Ishikawa (cell line): ENCODE data around the gene DNAH6.

Source experiments
- CEBPB ChIP-seq: IDR thresholded peaks from 2 replicates; pipeline ENCODE4 v1.6.1; 2012
- CREB1 ChIP-seq: IDR thresholded peaks from 2 replicates; pipeline ENCODE4 v1.6.1; 2012; ENCODE audit warnings: low read depth
- EGR1 ChIP-seq: IDR thresholded peaks from 2 replicates; pipeline ENCODE4 v1.6.1; 2012
- EP300 ChIP-seq: IDR thresholded peaks from 2 replicates; pipeline ENCODE4 v1.6.1; 2012; ENCODE audit warnings: borderline replicate concordance
- FOXM1 ChIP-seq: IDR thresholded peaks from 2 replicates; pipeline ENCODE4 v1.6.1; 2012; ENCODE audit warnings: low read depth, borderline replicate concordance
- NFIC ChIP-seq: IDR thresholded peaks from 2 replicates; pipeline ENCODE4 v1.6.1; 2012
- RAD21 ChIP-seq: IDR thresholded peaks from 2 replicates; pipeline ENCODE4 v1.6.1; 2012; ENCODE audit warnings: low read depth
- TAF1 ChIP-seq: IDR thresholded peaks from 2 replicates; pipeline ENCODE4 v1.6.1; 2012; ENCODE audit warnings: low read depth, mild to moderate bottlenecking
- TCF12 ChIP-seq: IDR thresholded peaks from 2 replicates; pipeline ENCODE4 v1.6.1; 2012; ENCODE audit warnings: low read depth
- TEAD4 ChIP-seq: IDR thresholded peaks from 2 replicates; pipeline ENCODE4 v1.6.1; 2012
- YY1 ChIP-seq: IDR thresholded peaks from 2 replicates; pipeline ENCODE4 v1.6.1; 2012; ENCODE audit warnings: low read depth
- TF ChIP-seq, protein P1 (sequence below): IDR thresholded peaks from 2 replicates; pipeline ENCODE4 v1.6.1; 2012
- TF ChIP-seq, protein P2 (sequence below): IDR thresholded peaks from 2 replicates; pipeline ENCODE4 v1.6.1; 2012; ENCODE audit warnings: low read depth, mild to moderate bottlenecking
- TF ChIP-seq, protein P3 (sequence below): IDR thresholded peaks from 2 replicates; pipeline ENCODE4 v1.6.1; 2012

DNA sequence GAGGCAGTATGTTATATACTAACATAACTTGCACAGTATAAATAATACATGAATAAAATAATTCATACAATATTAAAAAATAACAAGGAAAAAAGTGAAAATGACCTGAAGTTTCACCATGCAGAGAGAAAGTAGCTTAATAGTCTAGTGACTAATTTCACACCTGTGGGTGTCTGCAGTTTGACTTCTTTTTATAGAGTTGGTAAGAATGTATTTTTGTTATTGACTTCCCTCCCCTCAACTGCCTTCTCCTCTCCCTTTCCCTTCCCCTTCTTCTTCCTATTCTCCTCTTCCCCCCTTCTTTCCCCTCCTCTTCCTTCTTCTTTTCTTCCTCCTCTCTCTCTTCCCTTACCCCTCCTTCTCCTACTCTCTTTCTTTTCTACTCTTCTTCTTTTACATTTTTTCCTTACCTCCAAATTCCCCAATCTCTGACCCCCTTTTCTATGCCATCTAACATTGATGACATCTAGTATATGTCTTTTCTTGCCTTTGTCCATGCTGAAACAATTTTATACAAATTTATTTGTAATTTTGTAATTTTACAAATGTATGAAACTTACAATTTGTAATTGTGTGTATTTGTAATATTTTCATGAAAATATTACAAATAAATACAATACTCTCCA, 3.1 kb downstream of the DNAH6 start:
- TF ChIP-seq TAF1 (no peak), CREB1 (no peak), YY1 (no peak), NFIC (no peak), EP300 (no peak), RAD21 (no peak), FOXM1 (no peak), CEBPB (no peak), EGR1 (no peak), TCF12 (no peak), TEAD4 (no peak)
- TF ChIP-seq, protein P1, sequence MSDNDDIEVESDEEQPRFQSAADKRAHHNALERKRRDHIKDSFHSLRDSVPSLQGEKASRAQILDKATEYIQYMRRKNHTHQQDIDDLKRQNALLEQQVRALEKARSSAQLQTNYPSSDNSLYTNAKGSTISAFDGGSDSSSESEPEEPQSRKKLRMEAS: no peak
- TF ChIP-seq, protein P2, sequence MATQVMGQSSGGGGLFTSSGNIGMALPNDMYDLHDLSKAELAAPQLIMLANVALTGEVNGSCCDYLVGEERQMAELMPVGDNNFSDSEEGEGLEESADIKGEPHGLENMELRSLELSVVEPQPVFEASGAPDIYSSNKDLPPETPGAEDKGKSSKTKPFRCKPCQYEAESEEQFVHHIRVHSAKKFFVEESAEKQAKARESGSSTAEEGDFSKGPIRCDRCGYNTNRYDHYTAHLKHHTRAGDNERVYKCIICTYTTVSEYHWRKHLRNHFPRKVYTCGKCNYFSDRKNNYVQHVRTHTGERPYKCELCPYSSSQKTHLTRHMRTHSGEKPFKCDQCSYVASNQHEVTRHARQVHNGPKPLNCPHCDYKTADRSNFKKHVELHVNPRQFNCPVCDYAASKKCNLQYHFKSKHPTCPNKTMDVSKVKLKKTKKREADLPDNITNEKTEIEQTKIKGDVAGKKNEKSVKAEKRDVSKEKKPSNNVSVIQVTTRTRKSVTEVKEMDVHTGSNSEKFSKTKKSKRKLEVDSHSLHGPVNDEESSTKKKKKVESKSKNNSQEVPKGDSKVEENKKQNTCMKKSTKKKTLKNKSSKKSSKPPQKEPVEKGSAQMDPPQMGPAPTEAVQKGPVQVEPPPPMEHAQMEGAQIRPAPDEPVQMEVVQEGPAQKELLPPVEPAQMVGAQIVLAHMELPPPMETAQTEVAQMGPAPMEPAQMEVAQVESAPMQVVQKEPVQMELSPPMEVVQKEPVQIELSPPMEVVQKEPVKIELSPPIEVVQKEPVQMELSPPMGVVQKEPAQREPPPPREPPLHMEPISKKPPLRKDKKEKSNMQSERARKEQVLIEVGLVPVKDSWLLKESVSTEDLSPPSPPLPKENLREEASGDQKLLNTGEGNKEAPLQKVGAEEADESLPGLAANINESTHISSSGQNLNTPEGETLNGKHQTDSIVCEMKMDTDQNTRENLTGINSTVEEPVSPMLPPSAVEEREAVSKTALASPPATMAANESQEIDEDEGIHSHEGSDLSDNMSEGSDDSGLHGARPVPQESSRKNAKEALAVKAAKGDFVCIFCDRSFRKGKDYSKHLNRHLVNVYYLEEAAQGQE: no peak
- TF ChIP-seq, protein P3, sequence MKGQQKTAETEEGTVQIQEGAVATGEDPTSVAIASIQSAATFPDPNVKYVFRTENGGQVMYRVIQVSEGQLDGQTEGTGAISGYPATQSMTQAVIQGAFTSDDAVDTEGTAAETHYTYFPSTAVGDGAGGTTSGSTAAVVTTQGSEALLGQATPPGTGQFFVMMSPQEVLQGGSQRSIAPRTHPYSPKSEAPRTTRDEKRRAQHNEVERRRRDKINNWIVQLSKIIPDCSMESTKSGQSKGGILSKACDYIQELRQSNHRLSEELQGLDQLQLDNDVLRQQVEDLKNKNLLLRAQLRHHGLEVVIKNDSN: no peak
